Measurements from ENCODE around the gene MXRA7.
"Not testable (repeated sequence)": the region's sequence is repeated elsewhere in the genome, so short reads cannot be mapped to it uniquely, and the experiment has no call there.

Gene MXRA7

DNA sequence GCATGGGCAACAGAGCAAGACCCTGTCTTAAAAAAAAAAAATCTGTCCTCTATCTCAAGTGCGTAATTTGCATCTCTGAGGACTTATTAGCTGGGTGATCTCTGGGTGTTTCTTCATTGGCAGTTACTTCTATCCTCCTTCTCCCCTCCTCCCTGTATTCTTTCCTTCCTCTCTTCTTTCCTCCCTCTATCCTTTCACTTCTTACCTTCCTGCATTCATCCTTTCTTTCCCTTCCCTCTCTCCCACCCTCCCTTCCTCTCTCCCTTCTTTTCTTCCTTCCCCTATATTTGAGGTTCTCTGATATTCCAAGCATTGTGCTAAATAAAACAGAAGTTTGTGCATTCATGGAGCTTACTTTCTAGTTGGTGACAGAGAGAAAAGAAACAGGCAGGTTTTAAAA is 37.9 kb upstream of the MXRA7 start:
- DNase-seq (ENCODE audit: low read depth, low spot score): no peak
- H3K27me3 ChIP-seq (ENCODE audit: insufficient read depth, insufficient read length): no peaks in the 10 kb centered on the region
- H3K9me3 ChIP-seq (ENCODE audit: insufficient read depth, low read length): peaks cover 10% of the 10 kb centered on the region
- no peak overlapping the region for H3K9ac ChIP-seq (ENCODE audit: insufficient read length, low read depth)
- no peak overlapping the region for H3K4me3 ChIP-seq (ENCODE audit: insufficient read length, low read depth)
- H3K4me1 ChIP-seq (ENCODE audit: insufficient read depth, insufficient read length): peaks cover 1% of the 10 kb centered on the region
- H3K36me3 ChIP-seq (ENCODE audit: insufficient read depth, insufficient read length, low read length): peaks cover 37% of the 10 kb centered on the region
- TF ChIP-seq ZNF274 (IDR thresholded peaks at IDR 0.05; ENCODE audit: low read depth, low read length) (no peak), SUZ12 (IDR thresholded peaks at IDR 0.05; ENCODE audit: extremely low read depth, insufficient read depth, insufficient read length) (no peak), YY1 (IDR thresholded peaks at IDR 0.05; ENCODE audit: insufficient read depth, insufficient read length) (no peak)

DNA sequence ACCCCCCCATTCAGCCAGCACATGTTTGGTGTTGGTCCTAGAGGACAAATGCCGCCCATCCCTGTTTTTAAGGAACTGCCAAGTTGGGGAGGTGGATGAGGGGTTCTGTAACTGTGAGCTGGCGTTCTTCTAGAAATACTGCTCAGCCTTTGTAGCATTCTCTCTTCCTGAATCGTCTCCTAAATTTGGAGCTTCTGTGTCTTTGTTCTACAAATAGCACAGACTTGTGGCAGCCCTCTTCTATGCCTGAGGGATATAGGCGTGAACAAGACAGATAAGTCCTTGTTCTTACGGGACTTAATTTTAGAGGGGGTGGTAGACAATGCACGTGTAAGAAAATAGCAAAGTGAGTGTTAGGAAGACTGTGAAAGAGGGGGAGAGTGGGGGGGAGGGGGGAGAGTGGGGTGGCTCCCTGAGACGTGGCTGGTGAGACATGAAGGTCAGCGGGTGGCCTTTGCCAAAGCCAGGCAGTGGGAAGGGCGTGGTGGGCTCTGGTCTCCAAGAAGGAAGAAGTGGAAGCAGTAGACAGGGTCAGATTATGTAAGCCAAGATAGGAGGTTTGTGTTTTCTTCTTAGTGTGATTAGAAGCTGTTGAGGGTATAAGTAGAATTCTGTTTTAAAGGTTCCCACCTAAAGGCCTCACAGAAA is 37.1 kb upstream of the MXRA7 start:
- no peak for DNase-seq (ENCODE audit: low read depth, low spot score)
- Histone ChIP-seq H3K36me3 (ENCODE audit: insufficient read depth, insufficient read length, low read length) (peaks cover 44% of the 10 kb centered on the region), H3K9me3 (ENCODE audit: insufficient read depth, low read length) (peaks cover 10% of the 10 kb centered on the region), H3K4me1 (ENCODE audit: insufficient read depth, insufficient read length) (no peaks in the 10 kb centered on the region), H3K4me3 (ENCODE audit: insufficient read length, low read depth) (no peak overlapping the region), H3K27me3 (ENCODE audit: insufficient read depth, insufficient read length) (no peaks in the 10 kb centered on the region), H3K9ac (ENCODE audit: insufficient read length, low read depth) (no peak overlapping the region)
- TF ChIP-seq SUZ12 (IDR thresholded peaks at IDR 0.05; ENCODE audit: extremely low read depth, insufficient read depth, insufficient read length) (no peak), ZNF274 (IDR thresholded peaks at IDR 0.05; ENCODE audit: low read depth, low read length) (no peak), YY1 (IDR thresholded peaks at IDR 0.05; ENCODE audit: insufficient read depth, insufficient read length) (no peak)

DNA sequence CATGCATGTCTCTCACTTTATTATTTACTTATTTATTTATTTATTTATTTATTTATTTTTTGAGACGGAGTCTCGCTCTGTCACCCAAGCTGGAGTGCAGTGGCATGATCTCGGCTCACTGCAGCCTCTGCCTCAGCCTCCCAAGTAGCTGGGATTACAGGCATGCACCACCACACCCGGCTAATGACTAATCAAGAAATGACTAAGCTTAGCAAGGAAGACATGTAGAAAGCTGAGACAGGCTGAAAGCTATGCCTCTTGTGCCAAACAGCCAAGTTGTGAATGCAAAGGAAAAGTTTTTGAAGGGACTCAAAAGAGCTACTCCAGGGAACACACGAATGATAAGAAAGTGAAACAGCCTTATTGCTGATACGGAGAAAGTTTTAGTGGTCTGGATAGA is 35.0 kb upstream of the MXRA7 start:
- not testable (repeated sequence) for DNase-seq (ENCODE audit: low read depth, low spot score); H3K4me3 ChIP-seq (ENCODE audit: insufficient read length, low read depth); H3K9ac ChIP-seq (ENCODE audit: insufficient read length, low read depth); H3K4me1 ChIP-seq (ENCODE audit: insufficient read depth, insufficient read length); H3K27me3 ChIP-seq (ENCODE audit: insufficient read depth, insufficient read length)
- Histone ChIP-seq H3K36me3 (ENCODE audit: insufficient read depth, insufficient read length, low read length) (peaks cover 59% of the 10 kb centered on the region), H3K9me3 (ENCODE audit: insufficient read depth, low read length) (peaks cover 10% of the 10 kb centered on the region)

DNA sequence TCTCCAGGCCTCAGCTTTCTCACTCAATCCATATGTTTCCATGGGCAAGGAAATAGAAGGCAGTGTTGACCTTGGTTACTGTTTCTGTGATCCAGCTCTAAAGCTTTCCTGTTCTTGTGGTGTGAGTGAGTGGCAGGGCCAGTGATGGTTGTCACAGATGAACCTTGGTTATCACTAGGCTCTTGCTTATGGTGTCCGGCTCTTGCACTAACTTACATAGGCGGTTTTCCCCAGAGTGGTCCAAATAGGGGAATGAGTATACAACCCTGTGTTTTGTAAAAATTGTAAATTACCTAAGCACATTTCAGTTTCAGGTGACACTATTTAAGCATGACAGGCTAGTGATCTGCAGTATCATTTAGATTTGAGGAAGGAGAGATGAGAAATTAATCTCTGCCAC is 34.0 kb upstream of the MXRA7 start:
- Histone ChIP-seq H3K4me3 (ENCODE audit: insufficient read length, low read depth) (no peak overlapping the region), H3K27me3 (ENCODE audit: insufficient read depth, insufficient read length) (no peaks in the 10 kb centered on the region), H3K36me3 (ENCODE audit: insufficient read depth, insufficient read length, low read length) (peaks cover 59% of the 10 kb centered on the region), H3K9ac (ENCODE audit: insufficient read length, low read depth) (no peak overlapping the region), H3K4me1 (ENCODE audit: insufficient read depth, insufficient read length) (no peaks in the 10 kb centered on the region), H3K9me3 (ENCODE audit: insufficient read depth, low read length) (peaks cover 10% of the 10 kb centered on the region)
- TF ChIP-seq SUZ12 (IDR thresholded peaks at IDR 0.05; ENCODE audit: extremely low read depth, insufficient read depth, insufficient read length) (no peak), ZNF274 (IDR thresholded peaks at IDR 0.05; ENCODE audit: low read depth, low read length) (no peak), YY1 (IDR thresholded peaks at IDR 0.05; ENCODE audit: insufficient read depth, insufficient read length) (no peak)
- DNase-seq (ENCODE audit: low read depth, low spot score): no peak

DNA sequence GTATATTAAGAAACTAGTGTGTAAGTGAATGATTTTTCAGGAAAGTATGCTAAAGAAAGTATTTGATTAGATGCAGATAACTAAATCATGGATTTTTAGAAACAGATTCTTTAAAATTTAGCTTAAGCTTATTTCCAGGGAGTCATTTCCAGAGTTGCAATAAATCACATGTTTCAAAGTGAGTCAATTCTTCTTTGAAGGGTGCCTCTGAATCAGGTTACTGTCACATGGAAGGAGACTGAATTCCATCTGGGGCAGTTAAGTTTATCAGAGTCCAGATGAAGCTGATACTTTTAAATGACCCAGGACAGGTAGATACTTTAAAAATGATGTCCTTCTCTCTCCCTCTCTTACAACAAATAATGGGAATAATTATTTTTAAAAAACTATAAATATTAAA is 32.2 kb upstream of the MXRA7 start:
- Histone ChIP-seq H3K4me1 (ENCODE audit: insufficient read depth, insufficient read length) (no peaks in the 10 kb centered on the region), H3K9me3 (ENCODE audit: insufficient read depth, low read length) (peaks cover 10% of the 10 kb centered on the region), H3K27me3 (ENCODE audit: insufficient read depth, insufficient read length) (no peaks in the 10 kb centered on the region), H3K9ac (ENCODE audit: insufficient read length, low read depth) (no peak overlapping the region), H3K36me3 (ENCODE audit: insufficient read depth, insufficient read length, low read length) (peaks cover 55% of the 10 kb centered on the region), H3K4me3 (ENCODE audit: insufficient read length, low read depth) (no peak overlapping the region)
- no peak for DNase-seq (ENCODE audit: low read depth, low spot score)
- TF ChIP-seq SUZ12 (IDR thresholded peaks at IDR 0.05; ENCODE audit: extremely low read depth, insufficient read depth, insufficient read length) (no peak), YY1 (IDR thresholded peaks at IDR 0.05; ENCODE audit: insufficient read depth, insufficient read length) (no peak), ZNF274 (IDR thresholded peaks at IDR 0.05; ENCODE audit: low read depth, low read length) (no peak)

DNA sequence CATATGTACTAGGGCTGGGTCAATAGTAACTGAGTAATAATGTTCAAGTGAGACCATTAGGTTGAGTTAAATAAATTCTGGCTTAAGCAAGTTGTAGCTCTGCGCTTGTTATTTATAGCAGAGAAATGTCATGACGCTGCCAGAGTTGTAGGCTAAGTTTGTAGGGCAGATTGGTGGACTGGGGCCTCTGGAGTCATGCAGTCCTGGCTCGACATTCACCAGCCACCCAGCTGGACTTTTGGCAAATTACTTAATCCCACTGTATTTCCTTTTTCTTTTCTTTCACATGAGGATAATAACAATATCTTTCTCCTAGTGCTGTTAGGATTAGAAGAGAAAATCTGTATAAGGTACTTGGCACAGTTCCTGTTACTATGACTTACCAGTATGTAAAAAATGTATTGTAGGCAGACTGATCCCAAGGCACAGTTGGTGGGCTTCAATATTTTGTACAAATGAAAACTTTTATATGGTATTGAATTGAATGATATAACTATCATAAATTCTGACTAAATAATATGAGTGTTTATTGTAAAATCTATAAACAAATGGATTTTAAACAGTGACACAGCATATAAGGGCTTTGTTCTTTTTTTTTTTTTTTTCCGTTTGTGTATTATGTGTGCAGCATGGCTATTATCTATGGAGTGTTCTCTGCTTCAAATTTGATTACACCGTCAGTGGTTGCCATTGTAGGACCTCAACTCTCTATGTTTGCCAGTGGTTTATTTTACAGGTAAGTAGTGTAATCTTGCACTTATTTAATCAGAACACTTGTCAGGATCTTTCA is 29.8 kb upstream of the MXRA7 start:
- Histone ChIP-seq H3K4me3 (ENCODE audit: insufficient read length, low read depth) (no peak overlapping the region), H3K36me3 (ENCODE audit: insufficient read depth, insufficient read length, low read length) (peaks cover 59% of the 10 kb centered on the region), H3K9ac (ENCODE audit: insufficient read length, low read depth) (no peak overlapping the region), H3K4me1 (ENCODE audit: insufficient read depth, insufficient read length) (no peaks in the 10 kb centered on the region), H3K27me3 (ENCODE audit: insufficient read depth, insufficient read length) (no peaks in the 10 kb centered on the region), H3K9me3 (ENCODE audit: insufficient read depth, low read length) (no peaks in the 10 kb centered on the region)
- TF ChIP-seq SUZ12 (IDR thresholded peaks at IDR 0.05; ENCODE audit: extremely low read depth, insufficient read depth, insufficient read length): no peak
- TF ChIP-seq YY1 (IDR thresholded peaks at IDR 0.05; ENCODE audit: insufficient read depth, insufficient read length): no peak
- no peak for TF ChIP-seq ZNF274 (IDR thresholded peaks at IDR 0.05; ENCODE audit: low read depth, low read length)
- no peak for DNase-seq (ENCODE audit: low read depth, low spot score)

DNA sequence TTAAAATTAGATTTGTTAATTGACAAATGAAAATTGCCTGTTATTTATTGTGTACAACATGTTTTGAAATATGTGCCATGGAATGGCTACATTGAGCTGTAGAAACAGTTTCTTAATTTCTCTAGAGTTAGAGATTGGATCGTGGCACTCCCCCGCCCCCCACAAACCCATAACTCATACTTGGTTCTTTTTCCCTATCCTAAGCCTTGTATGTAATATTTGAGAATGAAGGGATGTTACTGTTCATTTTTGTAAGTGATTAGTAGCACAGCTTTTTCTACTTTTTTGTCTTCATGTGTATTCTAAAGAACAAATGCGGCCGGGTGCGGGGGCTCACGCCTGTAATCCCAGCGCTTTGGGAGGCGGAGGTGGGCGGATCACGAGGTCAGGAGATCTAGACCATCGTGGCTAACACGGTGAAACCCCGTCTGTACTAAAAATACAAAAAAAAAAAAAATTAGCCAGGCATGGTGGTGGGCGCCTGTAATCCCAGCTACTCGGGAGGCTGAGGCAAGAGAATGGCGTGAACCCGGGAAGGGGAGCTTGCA is 28.9 kb upstream of the MXRA7 start:
- H3K36me3 ChIP-seq (ENCODE audit: insufficient read depth, insufficient read length, low read length): peaks cover 59% of the 10 kb centered on the region
- not testable (repeated sequence) for H3K4me3 ChIP-seq (ENCODE audit: insufficient read length, low read depth); H3K9me3 ChIP-seq (ENCODE audit: insufficient read depth, low read length); H3K4me1 ChIP-seq (ENCODE audit: insufficient read depth, insufficient read length); H3K27me3 ChIP-seq (ENCODE audit: insufficient read depth, insufficient read length); H3K9ac ChIP-seq (ENCODE audit: insufficient read length, low read depth); DNase-seq (ENCODE audit: low read depth, low spot score)

Data from NT2/D1 (cell line).